ENCODE data around the gene KCTD1. TPM values are rescaled to one million over a fixed set of nuclear protein-coding genes. Genes with fewer than 3 reads are reported as not detected.

Gene KCTD1
- total RNA-seq, 1 donor from 2014 or later = 27.8 TPM

DNA sequence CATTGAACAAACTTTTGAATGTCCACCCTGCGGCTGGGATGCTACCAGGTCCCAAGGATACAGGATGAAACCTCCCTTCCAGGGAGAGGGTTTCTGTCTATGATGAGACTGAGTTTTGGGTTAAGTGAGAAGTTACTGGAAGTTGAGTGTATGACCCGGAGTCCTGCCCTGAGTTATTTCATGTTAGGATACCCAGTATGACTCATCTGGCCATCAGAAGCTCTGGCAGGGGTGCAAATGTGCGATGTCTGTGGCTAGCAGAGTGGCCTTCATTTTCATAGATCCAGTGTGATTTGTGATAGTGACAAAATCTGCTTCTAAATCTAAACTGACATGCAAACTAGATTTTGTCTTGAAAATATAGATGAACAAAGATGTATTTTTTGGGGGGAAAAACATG, 55.3 kb downstream of the KCTD1 start:
- Mint-ChIP-seq H3K9me3 (no peaks in the 10 kb centered on the region), H3K4me3 (no peak overlapping the region), H3K27me3 (ENCODE audit: low read depth) (no peaks in the 10 kb centered on the region), H3K4me1 (peaks cover 3% of the 10 kb centered on the region), H3K27ac (ENCODE audit: unreplicated experiment) (no peak overlapping the region), H3K36me3 (ENCODE audit: low read depth) (peaks cover 13% of the 10 kb centered on the region)
- TF ChIP-seq, protein P1, sequence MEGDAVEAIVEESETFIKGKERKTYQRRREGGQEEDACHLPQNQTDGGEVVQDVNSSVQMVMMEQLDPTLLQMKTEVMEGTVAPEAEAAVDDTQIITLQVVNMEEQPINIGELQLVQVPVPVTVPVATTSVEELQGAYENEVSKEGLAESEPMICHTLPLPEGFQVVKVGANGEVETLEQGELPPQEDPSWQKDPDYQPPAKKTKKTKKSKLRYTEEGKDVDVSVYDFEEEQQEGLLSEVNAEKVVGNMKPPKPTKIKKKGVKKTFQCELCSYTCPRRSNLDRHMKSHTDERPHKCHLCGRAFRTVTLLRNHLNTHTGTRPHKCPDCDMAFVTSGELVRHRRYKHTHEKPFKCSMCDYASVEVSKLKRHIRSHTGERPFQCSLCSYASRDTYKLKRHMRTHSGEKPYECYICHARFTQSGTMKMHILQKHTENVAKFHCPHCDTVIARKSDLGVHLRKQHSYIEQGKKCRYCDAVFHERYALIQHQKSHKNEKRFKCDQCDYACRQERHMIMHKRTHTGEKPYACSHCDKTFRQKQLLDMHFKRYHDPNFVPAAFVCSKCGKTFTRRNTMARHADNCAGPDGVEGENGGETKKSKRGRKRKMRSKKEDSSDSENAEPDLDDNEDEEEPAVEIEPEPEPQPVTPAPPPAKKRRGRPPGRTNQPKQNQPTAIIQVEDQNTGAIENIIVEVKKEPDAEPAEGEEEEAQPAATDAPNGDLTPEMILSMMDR (conservative IDR thresholded peaks at IDR 0.05) = no peak
- no peak for DNase-seq (ENCODE audit: low read depth, low spot score)

DNA sequence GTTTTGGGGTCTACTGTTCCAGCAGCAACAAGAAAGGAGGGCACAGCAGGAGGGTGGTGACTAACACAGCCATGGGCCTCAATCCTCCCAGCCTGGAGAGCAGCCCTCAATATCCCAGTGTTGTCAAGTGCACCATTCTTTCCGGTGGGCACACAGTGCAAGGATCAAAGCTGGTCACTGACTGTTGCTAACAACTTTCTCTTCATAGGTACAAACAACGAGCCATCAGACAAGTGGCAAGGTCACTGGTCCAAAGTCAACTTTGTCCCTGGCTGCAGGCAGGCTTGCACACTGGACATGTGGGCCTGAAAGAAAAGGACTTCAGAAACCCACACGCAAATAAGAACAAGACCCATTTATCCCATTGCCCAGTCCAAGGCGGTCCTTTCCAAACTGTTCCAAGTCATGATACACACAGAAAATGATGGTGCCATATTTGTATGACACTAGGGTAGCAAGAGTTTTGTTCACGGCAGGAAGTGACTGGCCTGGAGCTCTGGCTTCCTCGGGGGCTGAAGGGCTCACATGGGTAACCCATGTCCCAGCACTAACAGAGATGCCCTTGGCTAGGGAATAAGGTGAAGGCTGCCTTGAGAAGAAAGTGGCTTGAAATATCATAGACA, 57.0 kb downstream of the KCTD1 start:
- peaks cover 3% of the 10 kb centered on the region for H3K4me1 Mint-ChIP-seq

DNA sequence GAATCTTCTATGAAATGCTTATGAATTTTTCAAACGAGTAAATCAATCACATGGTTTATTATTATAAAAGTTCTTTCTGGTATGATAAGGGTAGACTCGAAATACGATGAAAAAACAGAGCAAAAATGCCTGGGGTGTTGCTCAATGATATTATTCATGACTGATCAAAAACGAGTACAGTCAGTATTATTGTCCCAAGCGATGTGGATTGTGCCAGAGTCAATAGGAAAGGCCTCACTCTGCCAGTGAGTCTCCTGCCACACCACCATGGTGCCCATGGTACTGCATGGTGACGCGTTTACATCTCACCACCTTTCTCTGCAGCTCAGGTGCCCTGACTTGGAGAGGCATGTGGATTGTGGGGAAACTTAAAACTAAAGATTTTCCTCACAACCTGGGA, 58.5 kb downstream of the KCTD1 start:
- Mint-ChIP-seq H3K4me1 (peaks cover 3% of the 10 kb centered on the region), H3K27ac (ENCODE audit: unreplicated experiment) (no peak overlapping the region), H3K36me3 (ENCODE audit: low read depth) (peaks cover 7% of the 10 kb centered on the region), H3K4me3 (no peak overlapping the region), H3K27me3 (ENCODE audit: low read depth) (no peaks in the 10 kb centered on the region), H3K9me3 (no peaks in the 10 kb centered on the region)
- TF ChIP-seq, protein P1 (conservative IDR thresholded peaks at IDR 0.05) = no peak
- DNase-seq (ENCODE audit: low read depth, low spot score) = no peak

More for the DNA sequence above, 57.0 kb downstream of the KCTD1 start:
- TF ChIP-seq, protein P1 (conservative IDR thresholded peaks at IDR 0.05) = no peak
- H3K36me3 Mint-ChIP-seq (ENCODE audit: low read depth) = peaks cover 7% of the 10 kb centered on the region
- H3K9me3 Mint-ChIP-seq = no peaks in the 10 kb centered on the region
- no peak for DNase-seq (ENCODE audit: low read depth, low spot score)
- H3K27ac Mint-ChIP-seq (ENCODE audit: unreplicated experiment) = no peak overlapping the region
- H3K27me3 Mint-ChIP-seq (ENCODE audit: low read depth) = no peaks in the 10 kb centered on the region
- H3K4me3 Mint-ChIP-seq = no peak overlapping the region

DNA sequence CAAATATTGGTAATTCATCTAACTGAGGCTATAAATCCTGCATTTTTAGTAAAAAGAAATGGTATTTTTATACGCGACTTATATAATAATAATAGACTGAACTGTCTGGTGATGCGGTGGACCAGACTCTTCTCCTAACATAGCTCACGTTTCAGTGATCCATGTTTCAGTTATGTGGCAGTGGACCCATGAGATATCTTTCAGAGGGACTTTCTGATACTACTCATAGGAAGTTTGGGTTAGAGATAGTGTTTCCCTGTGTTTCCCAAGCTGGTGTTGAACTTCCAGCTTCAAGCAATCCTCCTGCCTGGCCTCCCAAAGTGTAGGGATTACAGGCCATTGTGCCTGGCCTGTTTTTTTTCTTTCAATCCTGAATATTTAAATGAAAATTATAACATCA, 59.2 kb downstream of the KCTD1 start:
- DNase-seq (ENCODE audit: low read depth, low spot score) = no peak
- Mint-ChIP-seq H3K4me3 (no peak overlapping the region), H3K36me3 (ENCODE audit: low read depth) (peaks cover 5% of the 10 kb centered on the region), H3K9me3 (no peaks in the 10 kb centered on the region), H3K27me3 (ENCODE audit: low read depth) (no peaks in the 10 kb centered on the region), H3K4me1 (no peaks in the 10 kb centered on the region), H3K27ac (ENCODE audit: unreplicated experiment) (no peak overlapping the region)
- TF ChIP-seq, protein P1 (conservative IDR thresholded peaks at IDR 0.05) = no peak

DNA sequence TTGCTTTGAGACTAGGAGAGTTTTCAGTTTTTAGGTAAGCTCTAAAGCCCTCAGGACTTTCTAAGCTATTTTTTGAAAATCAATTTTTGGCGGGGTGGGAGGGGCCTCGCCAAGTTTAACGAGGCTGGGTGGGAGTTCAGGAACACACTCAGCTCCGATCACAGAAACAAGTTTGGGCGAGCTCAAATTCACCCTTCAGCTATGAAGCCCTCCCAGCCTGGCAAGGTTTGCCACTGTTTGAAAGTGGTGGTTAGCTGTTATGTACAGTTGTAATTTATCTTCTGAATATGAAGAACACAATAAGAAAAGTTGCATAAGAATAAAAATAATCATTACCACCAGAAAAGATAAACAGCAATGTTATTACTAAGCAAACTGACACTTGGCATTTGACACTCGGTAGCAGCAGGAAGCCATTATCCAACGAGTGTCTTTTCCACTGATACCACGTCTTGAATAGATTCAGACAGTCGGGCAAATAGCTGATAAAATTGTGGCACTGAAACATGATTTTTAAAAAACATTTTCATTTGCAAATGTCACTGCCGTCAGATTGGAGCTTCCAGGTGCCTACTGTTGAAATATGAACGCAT, 59.8 kb downstream of the KCTD1 start:
- H3K36me3 Mint-ChIP-seq (ENCODE audit: low read depth) = peaks cover 5% of the 10 kb centered on the region
- DNase-seq (ENCODE audit: low read depth, low spot score) = no peak
- no peak overlapping the region for H3K4me3 Mint-ChIP-seq
- no peaks in the 10 kb centered on the region for H3K9me3 Mint-ChIP-seq
- TF ChIP-seq, protein P1 (conservative IDR thresholded peaks at IDR 0.05) = no peak
- no peaks in the 10 kb centered on the region for H3K4me1 Mint-ChIP-seq
- no peak overlapping the region for H3K27ac Mint-ChIP-seq (ENCODE audit: unreplicated experiment)
- H3K27me3 Mint-ChIP-seq (ENCODE audit: low read depth) = no peaks in the 10 kb centered on the region

Data from neural crest cell (in vitro differentiated cells).